Immature natural killer cell (primary cell): ENCODE measurements around the gene SLF1. TPM values are rescaled to one million over a fixed set of nuclear protein-coding genes. Genes with fewer than 3 reads are reported as not detected.

Source experiments
- DNase-seq, 3 donors: peaks; one replicate each; pipeline ENCODE4 v3.0.0; 2022; ENCODE audit warnings: mixed read lengths in 1 of 3
- H3K27ac Mint-ChIP-seq, 6 donors: one replicate each; pipeline ENCODE4 v1.8.0; 2020; ENCODE audit warnings: mixed read lengths in 6 of 6, mild to moderate bottlenecking in 5 of 6, inconsistent platforms in 4 of 6, moderate library complexity in 3 of 6
- H3K27me3 Mint-ChIP-seq, 3 donors: one replicate each; pipeline ENCODE4 v1.8.0; 2020 to 2021; ENCODE audit warnings: low read depth in 3 of 3, mild to moderate bottlenecking in 3 of 3, mixed read lengths in 3 of 3, moderate library complexity in 3 of 3, inconsistent platforms in 1 of 3
- H3K36me3 Mint-ChIP-seq, 3 donors: one replicate each; pipeline ENCODE4 v1.8.0; 2020; ENCODE audit warnings: mixed read lengths in 3 of 3, inconsistent platforms in 2 of 3, mild to moderate bottlenecking in 2 of 3
- H3K4me1 Mint-ChIP-seq, 2 donors: one replicate each; pipeline ENCODE4 v1.8.0; 2020; ENCODE audit warnings: inconsistent platforms in 2 of 2, mild to moderate bottlenecking in 2 of 2, mixed read lengths in 2 of 2, moderate library complexity in 1 of 2
- H3K4me3 Mint-ChIP-seq, 5 donors: one replicate each; pipeline ENCODE4 v1.8.0; 2020; ENCODE audit warnings: mild to moderate bottlenecking in 5 of 5, mixed read lengths in 5 of 5, inconsistent platforms in 3 of 5, moderate library complexity in 3 of 5
- H3K9me3 Mint-ChIP-seq, 6 donors: one replicate each; pipeline ENCODE4 v1.8.0; 2020; ENCODE audit warnings: mild to moderate bottlenecking in 6 of 6, mixed read lengths in 6 of 6, inconsistent platforms in 4 of 6, moderate library complexity in 3 of 6
- polyA plus RNA-seq, 3 donors: library from polyadenylated mRNA; unstranded; fragments of 300-500 nt; fragmentation: Illumina TruSeq; gene quantifications; one replicate each; pipeline ENCODE4 v1.2.3, GENCODE V29; 2021

Gene SLF1
- polyA plus RNA-seq, 3 donors from 2014 or later: 1.5 to 9.5 (median 8.4) TPM

- peaks cover 4 to 17% (median 12%) of the 10 kb centered on the region in 3 donors for H3K36me3 Mint-ChIP-seq
- peak overlapping the region in 1 of 6 donors; percentile 12 for H3K27ac Mint-ChIP-seq
- no peaks in the 10 kb centered on the region for H3K9me3 Mint-ChIP-seq
- DNase-seq: no peak
- no peak overlapping the region for H3K4me3 Mint-ChIP-seq
- H3K27me3 Mint-ChIP-seq: no peaks in the 10 kb centered on the region
- H3K4me1 Mint-ChIP-seq: peaks cover 0 to 8% of the 10 kb centered on the region in 2 donors
These were observed 57.6 kb downstream of the SLF1 start for GRCh38 chr5:94675965-94676618.

GRCh38 chr5:94682814-94683520 lies 64.5 kb downstream of the SLF1 start:
- H3K4me3 Mint-ChIP-seq: no peak overlapping the region
- no peaks in the 10 kb centered on the region for H3K4me1 Mint-ChIP-seq
- H3K36me3 Mint-ChIP-seq: peaks cover 3 to 28% (median 24%) of the 10 kb centered on the region in 3 donors
- no peaks in the 10 kb centered on the region for H3K9me3 Mint-ChIP-seq
- no peaks in the 10 kb centered on the region for H3K27me3 Mint-ChIP-seq
- no peak for DNase-seq
- H3K27ac Mint-ChIP-seq: no peak overlapping the region

GRCh38 chr5:94689908-94690307 lies 71.4 kb downstream of the SLF1 start:
- no peak overlapping the region for H3K4me3 Mint-ChIP-seq
- H3K27me3 Mint-ChIP-seq: peaks cover 0 to 4% (median 0%) of the 10 kb centered on the region in 3 donors
- DNase-seq: no peak
- peaks cover 7 to 20% of the 10 kb centered on the region in 2 donors for H3K4me1 Mint-ChIP-seq
- H3K36me3 Mint-ChIP-seq: peaks cover 11 to 33% (median 19%) of the 10 kb centered on the region in 3 donors
- no peaks in the 10 kb centered on the region for H3K9me3 Mint-ChIP-seq
- no peak overlapping the region for H3K27ac Mint-ChIP-seq

GRCh38 chr5:94690778-94691177 lies 72.3 kb downstream of the SLF1 start:
- no peak for DNase-seq
- Mint-ChIP-seq H3K9me3 (no peaks in the 10 kb centered on the region), H3K27ac (no peak overlapping the region), H3K4me3 (no peak overlapping the region), H3K36me3 (peaks cover 11 to 32% (median 18%) of the 10 kb centered on the region in 3 donors), H3K4me1 (peaks cover 7 to 20% of the 10 kb centered on the region in 2 donors), H3K27me3 (peaks cover 0 to 4% (median 0%) of the 10 kb centered on the region in 3 donors)

GRCh38 chr5:94691291-94691690 lies 72.8 kb downstream of the SLF1 start:
- DNase-seq: no peak
- peaks cover 11 to 29% (median 15%) of the 10 kb centered on the region in 3 donors for H3K36me3 Mint-ChIP-seq
- no peak overlapping the region for H3K4me3 Mint-ChIP-seq
- H3K4me1 Mint-ChIP-seq: peaks cover 7 to 20% of the 10 kb centered on the region in 2 donors
- H3K9me3 Mint-ChIP-seq: no peaks in the 10 kb centered on the region
- peaks cover 0 to 4% (median 0%) of the 10 kb centered on the region in 3 donors for H3K27me3 Mint-ChIP-seq
- no peak overlapping the region for H3K27ac Mint-ChIP-seq

GRCh38 chr5:94691949-94692348 lies 73.5 kb downstream of the SLF1 start:
- Mint-ChIP-seq H3K36me3 (peaks cover 11 to 29% (median 15%) of the 10 kb centered on the region in 3 donors), H3K4me3 (no peak overlapping the region), H3K27me3 (peaks cover 0 to 4% (median 0%) of the 10 kb centered on the region in 3 donors), H3K4me1 (peaks cover 7 to 20% of the 10 kb centered on the region in 2 donors), H3K27ac (peak overlapping the region in 1 of 6 donors; percentile 41), H3K9me3 (no peaks in the 10 kb centered on the region)
- no peak for DNase-seq

GRCh38 chr5:94692581-94692980 lies 74.1 kb downstream of the SLF1 start:
- peaks cover 7 to 20% of the 10 kb centered on the region in 2 donors for H3K4me1 Mint-ChIP-seq
- H3K9me3 Mint-ChIP-seq: no peaks in the 10 kb centered on the region
- peaks cover 11 to 24% (median 15%) of the 10 kb centered on the region in 3 donors for H3K36me3 Mint-ChIP-seq
- peaks cover 0 to 4% (median 0%) of the 10 kb centered on the region in 3 donors for H3K27me3 Mint-ChIP-seq
- peak overlapping the region in 3 of 6 donors; percentile 18 to 57 (median 41) for H3K27ac Mint-ChIP-seq
- no peak overlapping the region for H3K4me3 Mint-ChIP-seq
- DNase-seq: no peak

- Mint-ChIP-seq H3K9me3 (no peaks in the 10 kb centered on the region), H3K4me3 (peak overlapping the region in 3 of 5 donors; percentile 45 to 62 (median 54)), H3K4me1 (peaks cover 7 to 20% of the 10 kb centered on the region in 2 donors), H3K27ac (peak overlapping the region; percentile 43 to 88 (median 76)), H3K36me3 (peaks cover 13 to 24% (median 15%) of the 10 kb centered on the region in 3 donors), H3K27me3 (peaks cover 0 to 4% (median 0%) of the 10 kb centered on the region in 3 donors)
- peak; percentile 19 to 42 (median 40) for DNase-seq
These were observed 74.8 kb downstream of the SLF1 start for GRCh38 chr5:94693043-94693822.

GRCh38 chr5:94693845-94694370 lies 75.4 kb downstream of the SLF1 start:
- Mint-ChIP-seq H3K27ac (peak overlapping the region in 4 of 6 donors; percentile 69 to 88 (median 78)), H3K27me3 (peaks cover 0 to 4% (median 0%) of the 10 kb centered on the region in 3 donors), H3K36me3 (peaks cover 9 to 18% (median 10%) of the 10 kb centered on the region in 3 donors), H3K4me3 (peak overlapping the region in 2 of 5 donors; percentile 54 to 62), H3K4me1 (peaks cover 7 to 20% of the 10 kb centered on the region in 2 donors), H3K9me3 (no peaks in the 10 kb centered on the region)
- no peak for DNase-seq

- Mint-ChIP-seq H3K27me3 (peaks cover 0 to 4% (median 0%) of the 10 kb centered on the region in 3 donors), H3K36me3 (peaks cover 6 to 13% (median 6%) of the 10 kb centered on the region in 3 donors), H3K9me3 (no peaks in the 10 kb centered on the region), H3K27ac (no peak overlapping the region), H3K4me1 (peaks cover 7 to 22% of the 10 kb centered on the region in 2 donors), H3K4me3 (no peak overlapping the region)
- DNase-seq: no peak
These were observed 76.2 kb downstream of the SLF1 start for GRCh38 chr5:94694671-94695070.

GRCh38 chr5:94698197-94698596 lies 79.7 kb downstream of the SLF1 start:
- Mint-ChIP-seq H3K36me3 (peaks cover 0 to 4% (median 0%) of the 10 kb centered on the region in 3 donors), H3K4me3 (no peak overlapping the region), H3K27me3 (no peaks in the 10 kb centered on the region), H3K9me3 (no peaks in the 10 kb centered on the region), H3K4me1 (peaks cover 10 to 43% of the 10 kb centered on the region in 2 donors), H3K27ac (peak overlapping the region in 1 of 6 donors; percentile 24)
- no peak for DNase-seq

GRCh38 chr5:94699562-94699961 lies 81.1 kb downstream of the SLF1 start:
- Mint-ChIP-seq H3K27me3 (no peaks in the 10 kb centered on the region), H3K27ac (no peak overlapping the region), H3K9me3 (no peaks in the 10 kb centered on the region), H3K36me3 (peaks cover 0 to 7% (median 1%) of the 10 kb centered on the region in 3 donors), H3K4me1 (peaks cover 5 to 34% of the 10 kb centered on the region in 2 donors), H3K4me3 (no peak overlapping the region)
- no peak for DNase-seq

- Mint-ChIP-seq H3K4me3 (peak overlapping the region in 3 of 5 donors; percentile 38 to 57 (median 42)), H3K4me1 (peaks cover 5 to 34% of the 10 kb centered on the region in 2 donors), H3K9me3 (no peaks in the 10 kb centered on the region), H3K27me3 (no peaks in the 10 kb centered on the region), H3K27ac (peak overlapping the region in 5 of 6 donors; percentile 1 to 85 (median 79)), H3K36me3 (peaks cover 0 to 7% (median 4%) of the 10 kb centered on the region in 3 donors)
- DNase-seq: peak in 2 of 3 donors; percentile 4 to 20
These were observed 82.1 kb downstream of the SLF1 start for GRCh38 chr5:94700592-94700991.
